Neutrophil (primary cell): ENCODE data around the gene FAM162A.
"Not testable (repeated sequence)": the region's sequence is repeated elsewhere in the genome, so short reads cannot be mapped to it uniquely, and the experiment has no call there.

Source experiments
- H3K27ac ChIP-seq: fragments of 200-600 bp; sonication (generic); 2 replicates; pipeline ENCODE4 v1.5.1; 2016; ENCODE audit warnings: mild to moderate bottlenecking, moderate library complexity
- H3K27me3 ChIP-seq: fragments of 200-600 bp; sonication (generic); 2 replicates; pipeline ENCODE4 v1.6.0; 2016; ENCODE audit warnings: mild to moderate bottlenecking
- H3K36me3 ChIP-seq: fragments of 200-600 bp; sonication (generic); 2 replicates; pipeline ENCODE4 v1.5.1; 2017
- H3K4me1 ChIP-seq, 2 experiments: fragments of 200-600 bp in 1 of 2; sonication (generic) in 1 of 2; 1 replicate in 1 of 2; 2 replicates in 1 of 2; pipeline versions ENCODE4 v1.5.1 to v1.6.1; 2013 to 2016; ENCODE audit warnings: low read depth in 1 of 2, low read length in 1 of 2, mild to moderate bottlenecking in 1 of 2, moderate library complexity in 1 of 2; ENCODE audit not compliant: control insufficient read depth in 1 of 2, insufficient read depth in 1 of 2
- H3K4me3 ChIP-seq, 2 experiments: fragments of 200-600 bp in 1 of 2; sonication (generic) in 1 of 2; 1 replicate in 1 of 2; 2 replicates in 1 of 2; pipeline ENCODE4 v1.5.1; 2013 to 2016; ENCODE audit warnings: low read depth in 1 of 2, low read length in 1 of 2, mild to moderate bottlenecking in 1 of 2, moderate library complexity in 1 of 2
- H3K9me3 ChIP-seq: fragments of 200-600 bp; sonication (generic); 2 replicates; pipeline ENCODE4 v1.5.1; 2016
- CTCF ChIP-seq: fragments of 200-600 bp; sonication (generic); IDR thresholded peaks from 2 replicates; pipeline ENCODE4 v1.5.1; 2016; ENCODE audit warnings: antibody characterized with exemption

Gene FAM162A

DNA sequence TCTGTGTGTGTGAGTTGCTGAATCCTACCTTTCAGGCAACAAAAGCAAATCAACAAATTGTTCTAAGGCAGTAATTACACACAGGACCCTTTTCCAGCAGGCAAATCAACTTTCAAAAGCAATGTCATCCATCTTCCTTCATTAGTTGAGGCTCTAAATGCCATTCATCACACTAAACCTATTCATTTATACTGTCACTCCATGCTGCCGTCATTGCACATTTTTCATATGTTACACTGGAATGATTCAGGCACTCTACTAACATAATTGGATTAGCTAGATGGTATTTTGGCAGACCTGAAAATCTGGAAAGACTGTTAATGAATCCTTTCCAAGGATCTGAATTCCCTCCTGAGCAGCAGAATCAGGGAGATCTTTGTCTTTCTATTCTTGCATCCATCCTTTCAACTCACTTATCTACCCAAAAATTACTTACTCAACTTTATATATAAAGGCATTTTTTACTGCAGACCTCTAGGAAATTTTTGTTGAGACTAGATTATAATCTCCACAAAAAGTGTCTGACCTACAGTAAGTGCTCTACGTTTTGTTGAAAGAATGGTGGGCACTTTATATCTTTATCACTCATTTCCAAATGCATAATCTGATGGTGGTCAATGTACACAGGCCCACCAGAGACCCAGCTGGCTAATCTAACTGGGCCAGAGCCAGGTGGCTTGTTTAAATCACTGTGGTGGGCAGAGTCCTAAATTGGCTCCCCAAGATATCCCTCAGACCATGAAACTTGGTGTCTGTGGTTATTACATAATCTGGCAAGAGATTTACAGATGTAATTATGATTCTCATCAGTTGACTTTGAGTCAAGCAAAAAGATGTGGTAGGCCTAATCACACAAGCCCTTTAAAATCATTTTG is 25.9 kb upstream of the FAM162A start:
- H3K4me1 ChIP-seq, result peaks cover 10 to 16% of the 10 kb centered on the region in 2 experiments
- H3K4me3 ChIP-seq, result no peak overlapping the region
- H3K9me3 ChIP-seq, result no peaks in the 10 kb centered on the region
- H3K27ac ChIP-seq, result no peak overlapping the region
- TF ChIP-seq CTCF, result no peak
- no peaks in the 10 kb centered on the region for H3K36me3 ChIP-seq
- H3K27me3 ChIP-seq, result no peaks in the 10 kb centered on the region

GRCh38 chr3:122358703-122359032 is 25.3 kb upstream of the FAM162A start:
- H3K27ac ChIP-seq, result no peak overlapping the region

GRCh38 chr3:122362026-122362425 is 22.0 kb upstream of the FAM162A start:
- Histone ChIP-seq H3K36me3 (peaks cover 3% of the 10 kb centered on the region), H3K27me3 (no peaks in the 10 kb centered on the region), H3K4me1 (no peaks in the 10 kb centered on the region), H3K4me3 (no peak overlapping the region), H3K9me3 (no peaks in the 10 kb centered on the region), H3K27ac (no peak overlapping the region)
- no peak for TF ChIP-seq CTCF

More at GRCh38 chr3:122358703-122359032, 25.3 kb upstream of the FAM162A start:
- Histone ChIP-seq H3K9me3 (no peaks in the 10 kb centered on the region), H3K36me3 (no peaks in the 10 kb centered on the region), H3K4me1 (peaks cover 10 to 16% of the 10 kb centered on the region in 2 experiments), H3K27me3 (no peaks in the 10 kb centered on the region), H3K4me3 (no peak overlapping the region)
- TF ChIP-seq CTCF, result no peak

GRCh38 chr3:122364490-122364889 is 19.5 kb upstream of the FAM162A start:
- Histone ChIP-seq H3K27me3 (no peaks in the 10 kb centered on the region), H3K9me3 (no peaks in the 10 kb centered on the region), H3K4me3 (no peak overlapping the region), H3K4me1 (no peaks in the 10 kb centered on the region), H3K27ac (no peak overlapping the region), H3K36me3 (peaks cover 3% of the 10 kb centered on the region)
- no peak for TF ChIP-seq CTCF

- peaks cover 3% of the 10 kb centered on the region for H3K36me3 ChIP-seq
- H3K9me3 ChIP-seq, result no peaks in the 10 kb centered on the region
- no peak overlapping the region for H3K4me3 ChIP-seq
- H3K4me1 ChIP-seq, result no peaks in the 10 kb centered on the region
- H3K27ac ChIP-seq, result no peak overlapping the region
- no peaks in the 10 kb centered on the region for H3K27me3 ChIP-seq
- TF ChIP-seq CTCF, result no peak
Observed at GRCh38 chr3:122365073-122365472, 18.9 kb upstream of the FAM162A start.

- H3K4me1 ChIP-seq, H3K27ac ChIP-seq, H3K9me3 ChIP-seq, H3K27me3 ChIP-seq, H3K4me3 ChIP-seq, H3K36me3 ChIP-seq: not testable (repeated sequence)
Observed at GRCh38 chr3:122365582-122366378, 18.2 kb upstream of the FAM162A start.
